Endothelial cell of umbilical vein (primary cell): Measurements from ENCODE around the gene ARRDC1. TPM values are rescaled to one million over a fixed set of nuclear protein-coding genes. Genes with fewer than 3 reads are reported as not detected.

Source experiments
- BruUV-seq: library from RNA; stranded (reverse); fragments of 400-500 nt; replicated peaks from 2 replicates; lab custom pipeline; 2021; lab: Mats Ljungman, UMichigan
- CTCF ChIA-PET: fragments of 300-600, 350-600 bp; sonication (Branson Sonifier 250); formaldehyde crosslinking; loops from one replicate; lab custom pipeline; 2021; ENCODE audit warnings: antibody characterized with exemption, inconsistent platforms; lab: Charles Lee
- POLR2A ChIA-PET: fragments of 300-600, 350-600 bp; sonication (Branson Sonifier 250); formaldehyde crosslinking; loops from one replicate; lab custom pipeline; 2021; ENCODE audit warnings: antibody characterized with exemption, inconsistent platforms; lab: Charles Lee
- DNase-seq: peaks from one replicate; pipeline ENCODE4 v3.0.0-alpha.2; 2011; ENCODE audit warnings: low read depth, low spot score
- FAIRE-seq: peaks from 2 replicates; lab custom pipeline; 2011; peaks lifted over from hg19 to GRCh38; lab: Jason Lieb, UNC
- H2AFZ ChIP-seq: 2 replicates; pipeline ENCODE4 v1.6.0; 2012; ENCODE audit warnings: low read depth, low read length, control low read depth, inconsistent platforms
- H3K27ac ChIP-seq: 2 replicates; pipeline ENCODE4 v1.5.1; 2011; ENCODE audit warnings: low read depth, mild to moderate bottlenecking, control low read depth, low read length, moderate library complexity; ENCODE audit not compliant: insufficient read depth
- H3K27me3 ChIP-seq, 2 experiments: 2 replicates each; pipeline versions ENCODE4 v1.6.0 to v1.6.1; 2011; ENCODE audit warnings: low read length in 2 of 2, mixed read lengths in 1 of 2; ENCODE audit not compliant: control insufficient read depth in 2 of 2, insufficient read depth in 2 of 2
- H3K36me3 ChIP-seq, 2 experiments: 2 replicates in 1 of 2; 3 replicates in 1 of 2; pipeline ENCODE4 v1.5.1; 2011; ENCODE audit warnings: low read length in 2 of 2, mild to moderate bottlenecking in 1 of 2, moderate library complexity in 1 of 2; ENCODE audit not compliant: control insufficient read depth in 2 of 2, insufficient read depth in 2 of 2; ENCODE audit errors: extremely low read depth in 1 of 2
- H3K4me1 ChIP-seq: 3 replicates; pipeline ENCODE4 v1.5.1; 2011; ENCODE audit warnings: mild to moderate bottlenecking, low read length; ENCODE audit not compliant: control insufficient read depth, insufficient read depth; ENCODE audit errors: extremely low read depth
- H3K4me2 ChIP-seq: 2 replicates; pipeline ENCODE4 v1.6.1; 2011; ENCODE audit warnings: low read length, control low read depth, mixed read lengths; ENCODE audit not compliant: insufficient read depth
- H3K4me3 ChIP-seq, 3 experiments: fragments of 200-600 bp in 1 of 3; sonication (generic), shearing (Covaris generic) in 1 of 3; replicated peaks in 1 of 3; 2 replicates each; pipeline ENCODE4 v1.5.1; 2011 to 2016; ENCODE audit warnings: control low read depth in 3 of 3, low read length in 3 of 3, mild to moderate bottlenecking in 2 of 3, inconsistent platforms in 1 of 3, low read depth in 1 of 3, moderate library complexity in 1 of 3; ENCODE audit not compliant: insufficient read depth in 1 of 3
- H3K79me2 ChIP-seq: 2 replicates; pipeline ENCODE4 v1.6.0; 2012; ENCODE audit warnings: low read length, inconsistent platforms; ENCODE audit not compliant: control insufficient read depth, insufficient read depth
- H3K9ac ChIP-seq: replicated peaks from 2 replicates; pipeline ENCODE3; 2011; ENCODE audit warnings: low read length, control low read depth; ENCODE audit not compliant: insufficient read depth; ENCODE audit errors: extremely low read depth
- H3K9me1 ChIP-seq: replicated peaks from 3 replicates; pipeline ENCODE4 v1.6.0; 2011; ENCODE audit warnings: mild to moderate bottlenecking, low read length; ENCODE audit not compliant: control insufficient read depth, insufficient read depth; ENCODE audit errors: extremely low read depth
- H3K9me3 ChIP-seq: replicated peaks from 2 replicates; pipeline ENCODE4 v1.5.1; 2012; ENCODE audit warnings: low read length, inconsistent platforms; ENCODE audit not compliant: control insufficient read depth, insufficient read depth
- H4K20me1 ChIP-seq: replicated peaks from 2 replicates; pipeline ENCODE3; 2011; ENCODE audit warnings: mild to moderate bottlenecking, low read length; ENCODE audit not compliant: control insufficient read depth, insufficient read depth; ENCODE audit errors: extremely low read depth
- EZH2 ChIP-seq: IDR thresholded peaks from 2 replicates; pipeline ENCODE4 v1.6.1; 2012; ENCODE audit warnings: borderline replicate concordance, low read depth, mild to moderate bottlenecking, moderate library complexity, low read length, inconsistent platforms; ENCODE audit not compliant: severe bottlenecking
- FOS ChIP-seq: IDR thresholded peaks from 2 replicates; pipeline ENCODE4 v1.6.1; 2011; ENCODE audit warnings: mild to moderate bottlenecking, low read length, moderate library complexity, borderline replicate concordance; ENCODE audit not compliant: insufficient read depth
- GATA2 ChIP-seq: IDR thresholded peaks from 2 replicates; pipeline ENCODE4 v1.7.0; 2011; ENCODE audit warnings: low read depth, mild to moderate bottlenecking, moderate library complexity, mixed read lengths, low read length; ENCODE audit not compliant: insufficient read length, insufficient read depth
- JUN ChIP-seq: IDR thresholded peaks from 2 replicates; pipeline ENCODE4 v1.6.1; 2011; ENCODE audit warnings: borderline replicate concordance, low read depth; ENCODE audit not compliant: insufficient read length, insufficient read depth
- MYC ChIP-seq: IDR thresholded peaks from one replicate; pipeline ENCODE4 v1.6.1; 2011; ENCODE audit warnings: mild to moderate bottlenecking, low read depth, low read length
- POLR2A ChIP-seq: IDR thresholded peaks from 2 replicates; pipeline ENCODE4 v1.6.1; 2012; ENCODE audit warnings: low read depth, mild to moderate bottlenecking, control low read depth, low read length
- POLR2AphosphoS5 ChIP-seq: IDR thresholded peaks from 2 replicates; pipeline ENCODE4 v1.6.1; 2012; ENCODE audit warnings: low read depth, mild to moderate bottlenecking, control low read depth, low read length, moderate library complexity; ENCODE audit not compliant: insufficient read depth
- dilution Hi-C: fragments of 300-500 bp; cut with MboI; formaldehyde crosslinking; loops from one replicate; pipeline ENCODE4 v1.15.0; 2019; ENCODE audit warnings: low sequenced_read_pairs; ENCODE audit not compliant: extremely low pct_ligation_motif_present
- intact Hi-C: fragments of 100-400 bp; cut with micrococcal nuclease; formaldehyde crosslinking; loops from one replicate; pipeline ENCODE4 v1.10.0; 2022
- polyA plus RNA-seq, 4 experiments: library from polyadenylated mRNA; depleted of rRNA in 3 of 4; stranded (reverse) in 3 of 4; unstranded in 1 of 4; fragments of >200 nt; gene quantifications; 2 replicates each; pipeline versions ENCODE4 v1.2.1 to v1.2.3, GENCODE V29; 2011 to 2012; ENCODE audit warnings: missing spikeins in 1 of 4
- total RNA-seq: library from RNA; stranded (reverse); gene quantifications from 2 replicates; pipeline ENCODE4 v1.2.3, GENCODE V29; 2021
- TF ChIP-seq, protein P1 (sequence below), 2 donors: IDR thresholded peaks; 1 replicate in 1 of 2; 2 replicates in 1 of 2; pipeline ENCODE4 v1.5.1; 2011; ENCODE audit warnings: low read length in 2 of 2, mild to moderate bottlenecking in 2 of 2, moderate library complexity in 2 of 2, control low read depth in 1 of 2, inconsistent platforms in 1 of 2, low read depth in 1 of 2; ENCODE audit not compliant: insufficient read depth in 1 of 2; ENCODE audit errors: extremely low read depth in 1 of 2
- TF ChIP-seq, protein P2 (sequence below): IDR thresholded peaks from 2 replicates; pipeline ENCODE4 v1.6.1; 2011; ENCODE audit not compliant: insufficient read depth, insufficient read length

The ARRDC1 gene
- total and polyA plus RNA-seq, 2 donors (not counting 3 experiments of a cell fraction or from before 2014, with no cell fraction given) = 22.5 to 51.0 TPM

DNA sequence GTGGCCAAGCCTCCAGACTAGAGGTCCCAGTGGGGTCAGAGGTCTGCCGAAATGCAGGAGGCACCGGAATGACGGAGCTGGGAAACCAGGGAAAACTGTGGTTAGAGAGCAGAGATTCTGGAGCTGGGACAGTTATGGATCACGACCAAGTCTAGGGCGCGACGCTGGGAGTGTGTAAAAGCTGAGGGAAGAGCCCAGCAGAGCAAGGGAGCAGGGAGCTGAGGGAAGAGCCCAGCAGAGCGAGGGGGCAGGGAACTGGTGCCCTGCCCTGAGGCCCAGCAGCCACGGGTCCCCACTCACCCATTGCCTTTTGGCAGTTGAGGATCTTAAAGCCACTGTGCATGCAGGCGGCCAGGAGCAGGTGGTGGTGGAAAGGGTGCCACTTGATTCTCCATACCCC, 41.4 kb upstream of the ARRDC1 start:
- ChIA-PET POLR2A (no interaction called here), CTCF (interaction anchor here (0.7 to 1.3 kb wide), 2 partner anchors 9 to 29 kb away, joined by 3 to 4 read pairs; no protein-coding TSS in a partner anchor)
- intact Hi-C loops = no loop called here
- Histone ChIP-seq H3K9me1 (no peaks in the 10 kb centered on the region), H3K9ac (no peak overlapping the region), H3K9me3 (no peaks in the 10 kb centered on the region), H3K4me3 (no peak overlapping the region), H3K4me2 (no peak overlapping the region), H2AFZ (no peak overlapping the region), H3K79me2 (peaks cover 4% of the 10 kb centered on the region), H4K20me1 (no peaks in the 10 kb centered on the region), H3K27ac (no peak overlapping the region), H3K4me1 (no peaks in the 10 kb centered on the region), H3K27me3 (no peaks in the 10 kb centered on the region), H3K36me3 (peaks cover 7 to 22% of the 10 kb centered on the region in 2 experiments)
- dilution Hi-C loops = no loop called here
- no TSS peak for BruUV-seq
- FAIRE-seq (no peak), DNase-seq (no peak)
- TF ChIP-seq, protein P1, sequence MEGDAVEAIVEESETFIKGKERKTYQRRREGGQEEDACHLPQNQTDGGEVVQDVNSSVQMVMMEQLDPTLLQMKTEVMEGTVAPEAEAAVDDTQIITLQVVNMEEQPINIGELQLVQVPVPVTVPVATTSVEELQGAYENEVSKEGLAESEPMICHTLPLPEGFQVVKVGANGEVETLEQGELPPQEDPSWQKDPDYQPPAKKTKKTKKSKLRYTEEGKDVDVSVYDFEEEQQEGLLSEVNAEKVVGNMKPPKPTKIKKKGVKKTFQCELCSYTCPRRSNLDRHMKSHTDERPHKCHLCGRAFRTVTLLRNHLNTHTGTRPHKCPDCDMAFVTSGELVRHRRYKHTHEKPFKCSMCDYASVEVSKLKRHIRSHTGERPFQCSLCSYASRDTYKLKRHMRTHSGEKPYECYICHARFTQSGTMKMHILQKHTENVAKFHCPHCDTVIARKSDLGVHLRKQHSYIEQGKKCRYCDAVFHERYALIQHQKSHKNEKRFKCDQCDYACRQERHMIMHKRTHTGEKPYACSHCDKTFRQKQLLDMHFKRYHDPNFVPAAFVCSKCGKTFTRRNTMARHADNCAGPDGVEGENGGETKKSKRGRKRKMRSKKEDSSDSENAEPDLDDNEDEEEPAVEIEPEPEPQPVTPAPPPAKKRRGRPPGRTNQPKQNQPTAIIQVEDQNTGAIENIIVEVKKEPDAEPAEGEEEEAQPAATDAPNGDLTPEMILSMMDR (IDR thresholded peaks at IDR 0.05; ENCODE audit: extremely low read depth in 1 of 2, insufficient read depth in 1 of 2, low read depth in 1 of 2, low read length in 2 of 2) = no peak
- TF ChIP-seq EZH2 = no peak
- TF ChIP-seq FOS = no peak
- no peak for TF ChIP-seq MYC
- TF ChIP-seq, protein P2, sequence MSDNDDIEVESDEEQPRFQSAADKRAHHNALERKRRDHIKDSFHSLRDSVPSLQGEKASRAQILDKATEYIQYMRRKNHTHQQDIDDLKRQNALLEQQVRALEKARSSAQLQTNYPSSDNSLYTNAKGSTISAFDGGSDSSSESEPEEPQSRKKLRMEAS = no peak
- no peak for TF ChIP-seq POLR2A
- no peak for TF ChIP-seq GATA2
- TF ChIP-seq POLR2AphosphoS5 = no peak
- TF ChIP-seq JUN = no peak
